HepG2 (cell line): ENCODE data around the gene EPHA6. TPM values are rescaled to one million over a fixed set of nuclear protein-coding genes. Genes with fewer than 3 reads are reported as not detected.

Experiments
- FOSL2 ChIP-seq: sonication (generic); formaldehyde crosslinking; IDR thresholded peaks from 2 replicates; pipeline ENCODE4 v1.4.0; 2020; ENCODE audit warnings: missing genetic modification reagents
- MEIS1 ChIP-seq: sonication (generic); formaldehyde crosslinking; IDR thresholded peaks from 2 replicates; pipeline ENCODE4 v1.9.0; 2021; ENCODE audit warnings: mild to moderate bottlenecking, missing genetic modification reagents, moderate library complexity, borderline replicate concordance
- RAD51 ChIP-seq: fragments of 450-650 bp; IDR thresholded peaks from 2 replicates; pipeline ENCODE4 v1.6.1; 2016; ENCODE audit warnings: borderline replicate concordance
- SETDB1 ChIP-seq: sonication (generic); formaldehyde crosslinking; IDR thresholded peaks from 2 replicates; pipeline ENCODE4 v1.5.1; 2020; ENCODE audit warnings: missing genetic modification reagents, mild to moderate bottlenecking, borderline replicate concordance
- STAG1 ChIP-seq: sonication (generic); formaldehyde crosslinking; IDR thresholded peaks from 2 replicates; pipeline ENCODE4 v1.4.0; 2020; ENCODE audit warnings: missing genetic modification reagents
- TCF12 ChIP-seq, 2 experiments: fragments of 450-650 bp in 1 of 2; sonication (generic) in 1 of 2; formaldehyde crosslinking in 1 of 2; IDR thresholded peaks; 2 replicates each; pipeline versions ENCODE4 v1.6.1 to v1.8.0; 2017 to 2022; ENCODE audit warnings: antibody characterized with exemption in 1 of 2, mild to moderate bottlenecking in 1 of 2, missing genetic modification reagents in 1 of 2, moderate library complexity in 1 of 2
- TCF7 ChIP-seq: sonication (generic); IDR thresholded peaks from 2 replicates; pipeline ENCODE4 v1.6.1; 2016; ENCODE audit warnings: antibody characterized with exemption, low read depth
- ZEB1 ChIP-seq: IDR thresholded peaks from 2 replicates; pipeline ENCODE4 v1.6.1; 2012; ENCODE audit warnings: mild to moderate bottlenecking, low read depth, inconsistent platforms; ENCODE audit not compliant: insufficient replicate concordance
- ZFX ChIP-seq: sonication (generic); formaldehyde crosslinking; IDR thresholded peaks from 2 replicates; pipeline ENCODE4 v1.4.0; 2020; ENCODE audit warnings: mild to moderate bottlenecking, low read depth, missing genetic modification reagents, moderate library complexity
- ZFY ChIP-seq: sonication (generic); formaldehyde crosslinking; IDR thresholded peaks from 2 replicates; pipeline ENCODE4 v1.4.0; 2020; ENCODE audit warnings: missing genetic modification reagents
- ZKSCAN8 ChIP-seq: IDR thresholded peaks from 2 replicates; pipeline ENCODE4 v1.6.1; 2016; ENCODE audit warnings: borderline replicate concordance, missing genetic modification reagents, missing compliant biosample characterization
- ZMYM4 ChIP-seq: sonication (generic); formaldehyde crosslinking; IDR thresholded peaks from 2 replicates; pipeline ENCODE4 v1.8.1; 2023; ENCODE audit warnings: mild to moderate bottlenecking, missing genetic modification reagents
- ZNF230 ChIP-seq: sonication (generic); formaldehyde crosslinking; IDR thresholded peaks from 2 replicates; pipeline ENCODE4 v1.4.0; 2020; ENCODE audit warnings: mild to moderate bottlenecking, missing genetic modification reagents
- ZNF431 ChIP-seq: sonication (generic); formaldehyde crosslinking; IDR thresholded peaks from 2 replicates; pipeline ENCODE4 v1.9.0; 2022; ENCODE audit warnings: missing genetic modification reagents, low read depth, mild to moderate bottlenecking, borderline replicate concordance
- ZNF629 ChIP-seq: sonication (generic); formaldehyde crosslinking; conservative IDR thresholded peaks from 2 replicates; pipeline ENCODE4 v1.5.0; 2020; ENCODE audit warnings: missing genetic modification reagents
- ZNF720 ChIP-seq: sonication (generic); formaldehyde crosslinking; IDR thresholded peaks from 2 replicates; pipeline ENCODE4 v1.4.0; 2020; ENCODE audit warnings: missing genetic modification reagents
- ZNF839 ChIP-seq: sonication (generic); formaldehyde crosslinking; IDR thresholded peaks from 2 replicates; pipeline ENCODE4 v1.4.0; 2020; ENCODE audit warnings: missing genetic modification reagents, mild to moderate bottlenecking, borderline replicate concordance
- polyA plus RNA-seq, 8 experiments: library from polyadenylated mRNA; depleted of rRNA in 3 of 8; stranded (reverse) in 7 of 8; unstranded in 1 of 8; fragments of >200 nt; fragmentation: Illumina TruSeq in 4 of 8; extraction: Trizol in 4 of 8; gene quantifications; 2 replicates each; pipeline versions ENCODE4 v1.2.1 to v1.2.3, GENCODE V29; 2011 to 2016; ENCODE audit warnings: low read depth in 4 of 8, missing spikeins in 1 of 8, mixed read lengths in 1 of 8; ENCODE audit not compliant: insufficient read depth in 1 of 8
- total RNA-seq, 5 experiments: library from RNA; depleted of rRNA; stranded (reverse); fragments of >200 nt; fragmentation: Illumina TruSeq; extraction: Trizol; gene quantifications; 2 replicates each; pipeline ENCODE4 v1.2.3, GENCODE V29; 2016; ENCODE audit warnings: low read depth in 1 of 5
- TF ChIP-seq, protein P1 (sequence below): sonication (generic); formaldehyde crosslinking; conservative IDR thresholded peaks from 2 replicates; pipeline ENCODE4 v1.5.0; 2020; ENCODE audit warnings: missing genetic modification reagents
- TF ChIP-seq, protein P2 (sequence below): sonication (generic); formaldehyde crosslinking; IDR thresholded peaks from 2 replicates; pipeline ENCODE4; 2020; ENCODE audit warnings: missing genetic modification reagents, mild to moderate bottlenecking, borderline replicate concordance
- TF ChIP-seq, protein P3 (sequence below): sonication (generic); IDR thresholded peaks from 2 replicates; pipeline ENCODE4 v1.6.1; 2016; ENCODE audit warnings: low read depth, borderline replicate concordance

EPHA6 gene
- total and polyA plus RNA-seq, 2 of the 13 experiments (the other 11 are each of a cell fraction or from before 2014, with no cell fraction given), result not detected

DNA sequence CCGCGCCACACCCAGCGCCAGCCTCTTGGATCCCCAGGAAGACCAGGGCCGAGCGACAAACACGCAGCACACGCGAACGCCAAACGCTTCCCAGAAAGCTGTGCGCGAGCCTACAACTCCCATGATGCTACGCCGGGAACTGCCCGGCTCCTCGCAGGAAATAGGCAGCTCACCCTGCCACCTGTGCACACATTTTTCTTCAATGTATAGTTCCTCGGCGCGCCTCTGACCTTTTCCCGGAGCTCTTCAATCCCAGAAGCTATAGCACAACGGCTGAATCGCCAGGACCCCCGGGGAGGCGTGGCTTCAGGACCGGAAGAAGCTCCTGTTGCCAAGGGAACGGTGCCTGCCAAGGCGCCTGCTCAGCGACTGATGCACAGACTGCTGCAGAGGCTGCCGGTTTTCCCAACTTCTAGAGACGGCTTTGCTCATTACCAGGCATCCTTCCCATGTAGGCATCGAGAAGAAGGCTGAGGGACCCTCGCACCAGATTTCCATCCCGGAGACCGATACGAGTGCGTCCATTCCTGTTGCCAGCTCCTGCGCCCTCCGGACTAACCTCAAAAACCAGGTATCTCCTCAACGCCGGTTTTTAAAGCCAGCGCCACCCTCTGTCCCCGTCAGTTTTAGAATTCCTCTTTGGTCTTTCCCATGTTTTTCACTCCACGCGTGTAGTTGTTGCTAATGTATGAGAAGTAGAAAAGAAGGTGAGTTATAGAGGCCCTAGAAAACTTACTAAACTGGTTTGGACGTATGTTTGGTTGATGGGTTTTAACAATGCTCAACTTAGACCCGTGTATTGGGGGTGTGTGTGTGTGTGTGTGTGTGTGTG is 950.2 kb downstream of the EPHA6 start, which contains the start of gene ARL6 (continued):
- TF ChIP-seq, protein P1, sequence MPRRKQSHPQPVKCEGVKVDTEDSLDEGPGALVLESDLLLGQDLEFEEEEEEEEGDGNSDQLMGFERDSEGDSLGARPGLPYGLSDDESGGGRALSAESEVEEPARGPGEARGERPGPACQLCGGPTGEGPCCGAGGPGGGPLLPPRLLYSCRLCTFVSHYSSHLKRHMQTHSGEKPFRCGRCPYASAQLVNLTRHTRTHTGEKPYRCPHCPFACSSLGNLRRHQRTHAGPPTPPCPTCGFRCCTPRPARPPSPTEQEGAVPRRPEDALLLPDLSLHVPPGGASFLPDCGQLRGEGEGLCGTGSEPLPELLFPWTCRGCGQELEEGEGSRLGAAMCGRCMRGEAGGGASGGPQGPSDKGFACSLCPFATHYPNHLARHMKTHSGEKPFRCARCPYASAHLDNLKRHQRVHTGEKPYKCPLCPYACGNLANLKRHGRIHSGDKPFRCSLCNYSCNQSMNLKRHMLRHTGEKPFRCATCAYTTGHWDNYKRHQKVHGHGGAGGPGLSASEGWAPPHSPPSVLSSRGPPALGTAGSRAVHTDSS (CRISPR knock-in tag), result no peak
- TF ChIP-seq ZNF230 (no peak), ZNF431 (no peak), TCF12 (IDR thresholded peaks at IDR 0.05) (no peak), TCF12 (CRISPR knock-in tag; IDR thresholded peaks at IDR 0.05) (no peak), ZNF839 (CRISPR knock-in tag) (peak; percentile 97), ZEB1 (no peak), ZNF629 (CRISPR knock-in tag) (0 out of 2 replicates have a peak, but pooled peaks have one; percentile 10), ZKSCAN8 (CRISPR knock-in tag) (no peak), ZFX (CRISPR knock-in tag) (no peak; the same call in 1 of the 2 replicates), TCF7 (no peak), SETDB1 (CRISPR knock-in tag) (no peak), RAD51 (no peak), ZMYM4 (CRISPR knock-in tag) (peak; percentile 77), STAG1 (CRISPR knock-in tag) (no peak), ZNF720 (CRISPR knock-in tag) (no peak), MEIS1 (CRISPR knock-in tag) (no peak), ZFY (CRISPR knock-in tag) (peak; percentile 97), FOSL2 (no peak; the same call in none of the 2 replicates)
- TF ChIP-seq, protein P2, sequence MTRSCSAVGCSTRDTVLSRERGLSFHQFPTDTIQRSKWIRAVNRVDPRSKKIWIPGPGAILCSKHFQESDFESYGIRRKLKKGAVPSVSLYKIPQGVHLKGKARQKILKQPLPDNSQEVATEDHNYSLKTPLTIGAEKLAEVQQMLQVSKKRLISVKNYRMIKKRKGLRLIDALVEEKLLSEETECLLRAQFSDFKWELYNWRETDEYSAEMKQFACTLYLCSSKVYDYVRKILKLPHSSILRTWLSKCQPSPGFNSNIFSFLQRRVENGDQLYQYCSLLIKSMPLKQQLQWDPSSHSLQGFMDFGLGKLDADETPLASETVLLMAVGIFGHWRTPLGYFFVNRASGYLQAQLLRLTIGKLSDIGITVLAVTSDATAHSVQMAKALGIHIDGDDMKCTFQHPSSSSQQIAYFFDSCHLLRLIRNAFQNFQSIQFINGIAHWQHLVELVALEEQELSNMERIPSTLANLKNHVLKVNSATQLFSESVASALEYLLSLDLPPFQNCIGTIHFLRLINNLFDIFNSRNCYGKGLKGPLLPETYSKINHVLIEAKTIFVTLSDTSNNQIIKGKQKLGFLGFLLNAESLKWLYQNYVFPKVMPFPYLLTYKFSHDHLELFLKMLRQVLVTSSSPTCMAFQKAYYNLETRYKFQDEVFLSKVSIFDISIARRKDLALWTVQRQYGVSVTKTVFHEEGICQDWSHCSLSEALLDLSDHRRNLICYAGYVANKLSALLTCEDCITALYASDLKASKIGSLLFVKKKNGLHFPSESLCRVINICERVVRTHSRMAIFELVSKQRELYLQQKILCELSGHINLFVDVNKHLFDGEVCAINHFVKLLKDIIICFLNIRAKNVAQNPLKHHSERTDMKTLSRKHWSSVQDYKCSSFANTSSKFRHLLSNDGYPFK (CRISPR knock-in tag), result peak; percentile 57; the same call in 1 of the 2 replicates
- TF ChIP-seq, protein P3, sequence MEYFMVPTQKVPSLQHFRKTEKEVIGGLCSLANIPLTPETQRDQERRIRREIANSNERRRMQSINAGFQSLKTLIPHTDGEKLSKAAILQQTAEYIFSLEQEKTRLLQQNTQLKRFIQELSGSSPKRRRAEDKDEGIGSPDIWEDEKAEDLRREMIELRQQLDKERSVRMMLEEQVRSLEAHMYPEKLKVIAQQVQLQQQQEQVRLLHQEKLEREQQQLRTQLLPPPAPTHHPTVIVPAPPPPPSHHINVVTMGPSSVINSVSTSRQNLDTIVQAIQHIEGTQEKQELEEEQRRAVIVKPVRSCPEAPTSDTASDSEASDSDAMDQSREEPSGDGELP, result no peak
